HL-60 (cell line): ENCODE results near the gene MGST1.

Experiments used
- DNase-seq, 2 experiments: peaks; one replicate each; pipeline ENCODE4 v3.0.0-alpha.2; 2010 to 2020; ENCODE audit warnings: low read depth in 1 of 2, low spot score in 1 of 2
- H3K27ac ChIP-seq: fragments of 250-450 bp; sonication (Bioruptor Pico); replicated peaks from 2 replicates; pipeline ENCODE4 v1.5.1; 2020; ENCODE audit warnings: mild to moderate bottlenecking, moderate library complexity
- H3K27me3 ChIP-seq: fragments of 250-450 bp; sonication (Bioruptor Pico); 2 replicates; pipeline ENCODE4 v1.5.1; 2021; ENCODE audit warnings: mild to moderate bottlenecking, moderate library complexity; ENCODE audit not compliant: insufficient read depth, poor library complexity, severe bottlenecking
- H3K4me3 ChIP-seq: replicated peaks from 2 replicates; pipeline ENCODE4 v1.5.1; 2011; ENCODE audit warnings: mild to moderate bottlenecking, control low read depth, low read length; ENCODE audit not compliant: insufficient read depth
- GABPA ChIP-seq: IDR thresholded peaks from 2 replicates; pipeline ENCODE4 v1.6.1; 2012; ENCODE audit warnings: low read depth
- POLR2AphosphoS5 ChIP-seq: IDR thresholded peaks from 2 replicates; pipeline ENCODE4 v1.6.1; 2012; ENCODE audit warnings: low read depth
- SPI1 ChIP-seq: IDR thresholded peaks from 2 replicates; pipeline ENCODE4 v1.6.1; 2012; ENCODE audit warnings: low read depth, mild to moderate bottlenecking, borderline replicate concordance
- TF ChIP-seq, protein P1 (sequence below): IDR thresholded peaks from 2 replicates; pipeline ENCODE4 v1.6.1; 2012; ENCODE audit warnings: low read depth; ENCODE audit not compliant: insufficient replicate concordance
- TF ChIP-seq, protein P2 (sequence below): IDR thresholded peaks from one replicate; pipeline ENCODE4 v1.5.1; 2011; ENCODE audit warnings: low read length, control low read depth, inconsistent platforms; ENCODE audit not compliant: insufficient read depth

MGST1 gene

DNA sequence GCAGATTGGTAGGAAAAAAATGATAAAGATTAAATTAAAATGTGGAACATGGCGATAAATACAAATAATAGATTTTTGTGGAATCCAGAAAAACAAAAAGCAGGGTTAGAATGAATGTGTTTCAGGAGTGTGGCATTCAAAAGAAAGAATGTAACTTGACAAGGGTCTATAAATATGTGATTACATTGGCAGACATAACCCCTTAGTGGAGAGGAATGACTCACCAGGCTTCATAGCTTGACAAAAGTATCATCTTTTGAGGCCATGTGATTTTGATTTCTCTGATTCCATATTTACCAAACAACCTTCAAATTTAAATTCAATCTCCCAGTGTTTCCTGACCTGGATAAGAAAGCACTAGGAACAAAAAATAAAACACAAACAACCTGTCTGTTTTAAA, 24.4 kb upstream of the MGST1 start:
- DNase-seq, result no peak
- no peak overlapping the region for H3K27ac ChIP-seq
- H3K27me3 ChIP-seq, result no peaks in the 10 kb centered on the region
- H3K4me3 ChIP-seq, result no peak overlapping the region
- TF ChIP-seq, protein P1, sequence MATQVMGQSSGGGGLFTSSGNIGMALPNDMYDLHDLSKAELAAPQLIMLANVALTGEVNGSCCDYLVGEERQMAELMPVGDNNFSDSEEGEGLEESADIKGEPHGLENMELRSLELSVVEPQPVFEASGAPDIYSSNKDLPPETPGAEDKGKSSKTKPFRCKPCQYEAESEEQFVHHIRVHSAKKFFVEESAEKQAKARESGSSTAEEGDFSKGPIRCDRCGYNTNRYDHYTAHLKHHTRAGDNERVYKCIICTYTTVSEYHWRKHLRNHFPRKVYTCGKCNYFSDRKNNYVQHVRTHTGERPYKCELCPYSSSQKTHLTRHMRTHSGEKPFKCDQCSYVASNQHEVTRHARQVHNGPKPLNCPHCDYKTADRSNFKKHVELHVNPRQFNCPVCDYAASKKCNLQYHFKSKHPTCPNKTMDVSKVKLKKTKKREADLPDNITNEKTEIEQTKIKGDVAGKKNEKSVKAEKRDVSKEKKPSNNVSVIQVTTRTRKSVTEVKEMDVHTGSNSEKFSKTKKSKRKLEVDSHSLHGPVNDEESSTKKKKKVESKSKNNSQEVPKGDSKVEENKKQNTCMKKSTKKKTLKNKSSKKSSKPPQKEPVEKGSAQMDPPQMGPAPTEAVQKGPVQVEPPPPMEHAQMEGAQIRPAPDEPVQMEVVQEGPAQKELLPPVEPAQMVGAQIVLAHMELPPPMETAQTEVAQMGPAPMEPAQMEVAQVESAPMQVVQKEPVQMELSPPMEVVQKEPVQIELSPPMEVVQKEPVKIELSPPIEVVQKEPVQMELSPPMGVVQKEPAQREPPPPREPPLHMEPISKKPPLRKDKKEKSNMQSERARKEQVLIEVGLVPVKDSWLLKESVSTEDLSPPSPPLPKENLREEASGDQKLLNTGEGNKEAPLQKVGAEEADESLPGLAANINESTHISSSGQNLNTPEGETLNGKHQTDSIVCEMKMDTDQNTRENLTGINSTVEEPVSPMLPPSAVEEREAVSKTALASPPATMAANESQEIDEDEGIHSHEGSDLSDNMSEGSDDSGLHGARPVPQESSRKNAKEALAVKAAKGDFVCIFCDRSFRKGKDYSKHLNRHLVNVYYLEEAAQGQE, result no peak
- TF ChIP-seq GABPA, result no peak
- TF ChIP-seq, protein P2, sequence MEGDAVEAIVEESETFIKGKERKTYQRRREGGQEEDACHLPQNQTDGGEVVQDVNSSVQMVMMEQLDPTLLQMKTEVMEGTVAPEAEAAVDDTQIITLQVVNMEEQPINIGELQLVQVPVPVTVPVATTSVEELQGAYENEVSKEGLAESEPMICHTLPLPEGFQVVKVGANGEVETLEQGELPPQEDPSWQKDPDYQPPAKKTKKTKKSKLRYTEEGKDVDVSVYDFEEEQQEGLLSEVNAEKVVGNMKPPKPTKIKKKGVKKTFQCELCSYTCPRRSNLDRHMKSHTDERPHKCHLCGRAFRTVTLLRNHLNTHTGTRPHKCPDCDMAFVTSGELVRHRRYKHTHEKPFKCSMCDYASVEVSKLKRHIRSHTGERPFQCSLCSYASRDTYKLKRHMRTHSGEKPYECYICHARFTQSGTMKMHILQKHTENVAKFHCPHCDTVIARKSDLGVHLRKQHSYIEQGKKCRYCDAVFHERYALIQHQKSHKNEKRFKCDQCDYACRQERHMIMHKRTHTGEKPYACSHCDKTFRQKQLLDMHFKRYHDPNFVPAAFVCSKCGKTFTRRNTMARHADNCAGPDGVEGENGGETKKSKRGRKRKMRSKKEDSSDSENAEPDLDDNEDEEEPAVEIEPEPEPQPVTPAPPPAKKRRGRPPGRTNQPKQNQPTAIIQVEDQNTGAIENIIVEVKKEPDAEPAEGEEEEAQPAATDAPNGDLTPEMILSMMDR, result no peak
- TF ChIP-seq POLR2AphosphoS5, result no peak
- no peak for TF ChIP-seq SPI1

DNA sequence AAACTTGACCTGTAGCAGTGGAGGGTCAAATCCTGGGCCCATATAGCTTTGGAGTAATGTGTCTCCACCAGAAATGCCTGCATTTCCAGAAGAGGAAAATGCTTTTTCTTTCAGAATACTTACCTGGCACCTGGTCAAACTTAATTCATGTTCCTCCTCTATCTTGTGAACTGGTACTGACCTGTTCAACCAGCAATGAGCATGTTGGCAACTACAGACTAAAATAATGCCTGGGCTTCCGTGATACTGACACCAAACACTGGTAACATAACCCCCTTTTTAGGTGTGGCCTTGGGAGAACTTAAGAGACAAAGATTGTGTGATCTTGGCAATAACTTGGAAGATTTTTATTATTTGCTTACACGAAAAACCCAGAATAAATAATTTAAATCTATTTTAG, 23.8 kb upstream of the MGST1 start:
- no peak for DNase-seq
- H3K27me3 ChIP-seq, result no peaks in the 10 kb centered on the region
- no peak overlapping the region for H3K4me3 ChIP-seq
- no peak overlapping the region for H3K27ac ChIP-seq
- TF ChIP-seq, protein P2, result no peak
- TF ChIP-seq, protein P1, result no peak
- TF ChIP-seq GABPA (no peak), POLR2AphosphoS5 (no peak), SPI1 (no peak)

DNA sequence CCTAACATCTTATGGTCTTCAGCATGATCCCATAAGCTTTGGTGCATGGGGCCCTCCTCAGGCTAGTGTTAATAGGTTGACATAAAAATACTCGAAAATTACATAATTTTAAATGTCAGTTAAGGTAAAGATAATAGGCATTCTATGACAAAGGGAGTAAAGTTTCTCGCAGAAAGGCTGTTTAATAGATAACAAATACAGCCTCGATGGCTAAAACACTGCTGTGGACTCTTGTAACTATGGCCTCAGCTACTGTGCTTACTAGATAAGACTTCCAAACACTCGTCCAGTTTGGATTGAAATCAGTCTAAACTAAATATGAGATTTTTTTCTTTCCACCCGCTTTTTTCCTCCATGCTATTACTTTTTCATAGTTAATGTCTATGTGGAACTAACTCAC, 23.2 kb upstream of the MGST1 start:
- Histone ChIP-seq H3K4me3 (no peak overlapping the region), H3K27me3 (no peaks in the 10 kb centered on the region), H3K27ac (no peak overlapping the region)
- DNase-seq, result no peak
- TF ChIP-seq, protein P1, result no peak
- no peak for TF ChIP-seq SPI1
- TF ChIP-seq POLR2AphosphoS5, result no peak
- TF ChIP-seq, protein P2, result no peak
- TF ChIP-seq GABPA, result no peak
